GM19035 (cell line): ENCODE results near the gene POLRMT.
"Not testable (repeated sequence)": the region's sequence is repeated elsewhere in the genome, so short reads cannot be mapped to it uniquely, and the experiment has no call there.

Experiments
- ATAC-seq: cut with Tn5 transposase; IDR thresholded peaks from one replicate; pipeline ENCODE4 v1.9.1; 2021; ENCODE audit not compliant: unreplicated experiment

POLRMT gene

DNA sequence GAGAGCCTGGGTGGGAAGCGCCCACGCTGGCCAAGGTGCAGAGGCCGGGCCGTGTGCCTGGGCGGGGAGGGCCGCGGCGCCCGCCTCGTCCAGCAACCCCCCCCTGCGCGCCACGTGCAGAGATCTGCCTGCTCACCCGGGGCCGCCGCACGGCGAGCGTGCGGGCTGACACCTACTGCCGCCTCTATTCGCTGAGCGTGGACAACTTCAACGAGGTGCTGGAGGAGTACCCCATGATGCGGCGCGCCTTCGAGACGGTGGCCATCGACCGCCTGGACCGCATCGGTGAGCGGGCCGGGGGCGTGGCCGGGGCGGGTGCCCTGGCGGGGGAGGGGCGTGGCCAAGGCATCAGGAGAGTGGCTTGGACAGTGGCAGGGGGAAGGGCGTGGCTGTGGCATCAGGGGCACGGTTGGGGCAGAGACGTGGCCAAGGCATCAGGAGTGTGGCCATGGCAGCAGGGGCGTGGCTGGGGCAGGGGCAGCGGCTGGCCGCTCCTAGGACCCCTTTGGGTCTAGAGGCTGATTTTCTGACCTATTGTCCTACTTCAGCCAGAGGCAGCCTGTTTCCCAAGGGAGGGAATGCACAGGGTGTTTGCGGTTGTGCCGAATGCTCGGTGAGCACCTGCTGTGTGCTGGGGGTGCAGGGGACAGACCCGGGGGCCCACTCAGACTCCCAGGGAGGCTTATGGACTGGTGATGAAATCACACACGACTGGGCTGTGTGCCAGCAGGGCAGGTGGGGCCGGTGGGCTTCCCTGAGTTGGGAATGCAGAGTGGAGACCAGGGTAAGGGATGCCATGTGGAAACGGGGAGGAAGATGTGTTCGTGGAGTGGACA lies 19.4 kb downstream of the POLRMT start:
- ATAC-seq: no peak

- no peak for ATAC-seq
Observed at GRCh38 chr19:612941-613340, 20.4 kb downstream of the POLRMT start.

GRCh38 chr19:611481-611868 lies 21.9 kb downstream of the POLRMT start:
- ATAC-seq: no peak

GRCh38 chr19:610801-611480 lies 22.4 kb downstream of the POLRMT start:
- no peak for ATAC-seq

DNA sequence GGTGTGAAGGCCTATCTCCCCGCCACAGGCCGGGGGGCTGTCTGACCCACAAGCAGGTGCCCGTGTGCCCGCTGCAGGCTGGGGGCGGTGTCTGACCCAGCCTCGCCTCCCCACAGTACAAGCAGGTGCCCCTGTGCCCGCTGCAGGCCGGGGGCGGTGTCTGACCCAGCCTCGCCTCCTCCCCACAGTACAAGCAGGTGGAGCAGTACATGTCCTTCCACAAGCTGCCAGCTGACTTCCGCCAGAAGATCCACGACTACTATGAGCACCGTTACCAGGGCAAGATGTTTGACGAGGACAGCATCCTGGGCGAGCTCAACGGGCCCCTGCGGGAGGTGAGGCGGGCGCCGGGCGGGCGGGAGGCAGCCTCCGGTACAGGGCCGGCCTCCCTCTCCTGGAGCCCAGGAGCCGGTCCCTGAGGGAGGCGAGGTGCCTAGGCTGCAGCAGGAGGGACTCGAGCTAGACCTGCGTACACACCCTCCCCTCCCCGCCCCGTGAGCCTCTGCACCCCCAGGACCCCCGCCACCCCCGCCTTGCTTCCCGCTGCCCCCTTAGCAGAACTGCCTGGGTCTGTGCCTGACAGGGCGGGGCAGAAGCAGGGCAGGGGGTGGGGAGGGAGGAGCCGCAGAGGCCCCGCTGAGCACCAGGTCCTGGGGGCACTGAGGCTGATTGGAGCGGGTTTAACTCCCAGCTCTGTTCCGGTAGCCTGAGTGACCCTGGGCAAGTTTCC lies 23.1 kb downstream of the POLRMT start:
- no peak for ATAC-seq

GRCh38 chr19:609004-609346 lies 24.4 kb downstream of the POLRMT start:
- no peak for ATAC-seq

GRCh38 chr19:608155-609003 lies 25.0 kb downstream of the POLRMT start:
- no peak for ATAC-seq

DNA sequence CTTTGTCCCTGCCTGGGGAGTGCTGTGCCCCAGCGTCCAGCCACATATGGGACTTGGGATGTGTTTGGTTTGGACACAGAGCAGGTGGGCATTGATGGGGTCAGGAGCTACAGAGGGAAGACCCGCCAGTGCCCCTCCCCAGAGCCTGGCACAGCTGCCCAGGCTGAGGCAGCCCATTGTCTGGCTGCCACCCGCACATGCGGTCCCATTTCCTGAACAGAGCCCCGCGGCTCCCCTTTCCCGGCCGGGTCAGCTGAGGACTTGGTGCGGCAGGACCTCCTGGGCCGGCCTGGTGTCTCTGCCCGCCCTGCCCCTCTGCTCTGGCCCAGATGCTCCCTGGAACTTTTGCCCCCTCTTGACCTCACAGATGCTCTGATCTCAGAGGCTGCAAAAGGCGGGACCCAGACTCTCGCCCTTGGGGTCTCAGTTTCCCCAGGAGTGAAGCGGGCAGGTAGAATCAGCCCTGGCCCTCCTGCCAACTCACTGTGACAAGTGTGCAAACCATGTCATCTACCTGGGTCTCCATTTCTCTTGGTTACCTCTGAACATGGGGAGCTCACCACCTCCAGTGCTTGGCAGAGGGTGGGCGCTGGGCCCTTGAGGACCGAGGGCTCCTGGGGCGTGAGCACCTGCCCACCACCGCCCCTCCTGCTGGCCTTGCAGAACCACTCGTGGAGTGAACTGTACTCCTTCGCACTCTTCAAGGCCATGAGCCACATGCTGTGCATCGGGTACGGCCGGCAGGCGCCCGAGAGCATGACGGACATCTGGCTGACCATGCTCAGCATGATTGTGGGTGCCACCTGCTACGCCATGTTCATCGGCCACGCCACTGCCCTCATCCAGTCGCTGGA lies 25.8 kb downstream of the POLRMT start:
- ATAC-seq: no peak

DNA sequence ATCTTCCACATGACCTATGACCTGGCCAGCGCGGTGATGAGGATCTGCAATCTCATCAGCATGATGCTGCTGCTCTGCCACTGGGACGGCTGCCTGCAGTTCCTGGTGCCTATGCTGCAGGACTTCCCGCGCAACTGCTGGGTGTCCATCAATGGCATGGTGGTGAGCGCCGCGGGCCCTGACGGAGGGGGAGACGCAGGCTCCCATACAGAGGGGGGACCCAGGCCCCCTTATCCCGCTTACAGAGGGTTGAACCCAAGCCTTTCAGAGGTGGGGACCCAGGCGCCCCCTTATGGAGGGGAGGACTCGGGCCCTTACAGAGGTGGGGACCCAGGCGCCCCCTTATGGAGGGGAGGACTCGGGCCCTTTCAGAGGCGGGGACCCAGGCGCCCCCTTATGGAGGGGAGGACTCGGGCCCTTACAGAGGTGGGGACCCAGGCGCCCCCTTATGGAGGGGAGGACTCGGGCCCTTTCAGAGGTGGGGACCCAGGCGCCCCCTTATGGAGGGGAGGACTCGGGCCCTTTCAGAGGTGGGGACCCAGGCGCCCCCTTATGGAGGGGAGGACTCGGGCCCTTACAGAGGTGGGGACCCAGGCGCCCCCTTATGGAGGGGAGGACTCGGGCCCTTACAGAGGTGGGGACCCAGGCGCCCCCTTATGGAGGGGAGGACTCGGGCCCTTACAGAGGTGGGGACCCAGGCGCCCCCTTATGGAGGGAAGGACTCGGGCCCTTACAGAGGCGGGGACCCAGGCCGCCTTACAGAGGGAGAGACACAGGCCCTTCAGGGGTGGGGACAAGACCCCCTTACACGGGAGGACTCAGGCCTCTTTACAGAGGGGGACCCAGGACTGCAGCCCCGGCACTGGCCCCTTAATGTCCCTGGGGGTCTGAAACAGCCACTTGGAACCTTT lies 28.0 kb downstream of the POLRMT start:
- not testable (repeated sequence) for ATAC-seq

DNA sequence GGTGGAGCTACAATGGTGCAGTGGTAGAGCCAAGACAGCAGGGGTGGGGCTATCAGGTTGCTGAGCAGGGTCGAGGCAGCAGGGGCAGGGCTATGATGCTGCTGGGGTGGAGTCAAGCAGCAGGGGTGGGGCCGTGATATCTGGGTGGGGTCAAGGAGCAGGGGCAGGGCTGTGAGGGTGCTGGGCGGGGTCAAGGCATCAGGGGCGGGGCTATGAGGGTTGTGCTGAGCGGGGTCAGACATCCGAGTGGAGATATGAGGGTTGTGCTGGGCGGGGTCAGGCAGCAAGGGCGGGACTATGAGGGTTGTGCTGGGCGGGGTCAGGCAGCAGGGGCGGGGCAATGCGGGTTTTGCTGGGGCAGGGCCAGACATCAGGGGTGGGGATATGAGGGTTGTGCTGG lies 29.0 kb downstream of the POLRMT start:
- ATAC-seq: no peak

DNA sequence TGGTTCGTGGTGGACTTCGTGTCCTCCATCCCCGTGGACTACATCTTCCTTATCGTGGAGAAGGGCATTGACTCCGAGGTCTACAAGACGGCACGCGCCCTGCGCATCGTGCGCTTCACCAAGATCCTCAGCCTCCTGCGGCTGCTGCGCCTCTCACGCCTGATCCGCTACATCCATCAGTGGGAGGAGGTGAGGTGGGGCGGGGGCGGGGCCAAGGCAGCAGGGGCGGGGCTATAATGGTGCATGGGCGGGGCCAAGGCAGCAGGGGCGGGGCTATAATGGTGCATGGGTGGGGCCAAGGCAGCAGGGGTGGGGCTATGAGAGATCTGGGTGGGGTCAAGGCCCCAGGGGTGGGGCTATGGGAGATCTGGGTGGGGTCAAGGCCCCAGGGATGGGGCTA lies 29.6 kb downstream of the POLRMT start:
- ATAC-seq: not testable (repeated sequence)

DNA sequence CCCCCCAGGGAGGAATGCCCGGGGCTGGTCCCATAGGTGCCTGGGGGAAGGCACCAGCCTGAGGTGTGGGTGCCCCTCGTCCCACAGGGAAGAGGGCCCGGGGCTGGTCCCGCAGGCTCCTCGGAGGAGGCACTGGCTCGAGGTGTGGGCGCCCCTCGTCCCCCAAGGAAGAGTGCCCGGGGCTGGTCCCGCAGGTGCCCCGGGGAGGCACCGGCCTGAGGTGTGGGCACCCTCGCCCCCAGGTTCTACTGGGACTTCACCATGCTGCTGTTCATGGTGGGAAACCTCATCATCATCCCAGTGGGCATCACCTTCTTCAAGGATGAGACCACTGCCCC lies 30.1 kb downstream of the POLRMT start:
- ATAC-seq: not testable (repeated sequence)

- ATAC-seq: no peak
Observed at GRCh38 chr19:602391-603301, 30.7 kb downstream of the POLRMT start.

- no peak for ATAC-seq
Observed at GRCh38 chr19:601790-602189, 31.5 kb downstream of the POLRMT start.

- ATAC-seq: no peak
Observed at GRCh38 chr19:601310-601709, 32.0 kb downstream of the POLRMT start.

GRCh38 chr19:597406-598315 lies 35.7 kb downstream of the POLRMT start:
- ATAC-seq: no peak

DNA sequence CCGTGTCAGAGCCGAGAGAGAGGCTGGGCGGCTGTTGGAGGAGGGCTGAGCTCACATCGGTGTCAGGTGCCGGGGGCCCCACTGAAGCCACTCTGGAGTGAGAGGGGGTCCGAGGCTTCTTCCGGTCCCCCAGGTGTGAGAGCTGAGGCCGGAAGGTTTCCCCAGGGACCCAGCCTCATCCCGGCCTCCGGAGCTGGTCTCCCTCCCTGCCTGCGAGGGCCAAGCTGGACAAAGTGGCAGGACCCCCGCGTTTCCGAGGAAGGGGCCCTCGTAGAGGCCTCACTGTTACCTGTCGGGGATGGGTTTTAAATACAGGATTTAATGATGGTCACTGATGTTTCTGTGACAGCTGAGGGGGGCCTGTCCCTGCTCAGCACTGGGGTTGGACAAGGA lies 37.1 kb downstream of the POLRMT start:
- no peak for ATAC-seq
